HEK293 (cell line): Measurements from ENCODE around the gene SOX12.

ENCODE experiments used
- CTCF ChIA-PET: fragments of 350-600 bp; formaldehyde crosslinking; extraction: SDS; loops from one replicate; lab custom pipeline; 2021; ENCODE audit warnings: antibody characterized with exemption; lab: Yijun Ruan, JAX
- POLR2A ChIA-PET: fragments of 300-600 bp; formaldehyde crosslinking; extraction: SDS; loops from one replicate; lab custom pipeline; 2020; ENCODE audit warnings: antibody characterized with exemption, inconsistent platforms; lab: Yijun Ruan, JAX
- H3K27ac ChIP-seq: fragments of 200-500 bp; sonication (Bioruptor generic); 2 replicates; pipeline ENCODE4 v1.5.1; 2014; ENCODE audit warnings: low read depth, low read length, control low read depth, inconsistent platforms; ENCODE audit errors: extremely low read depth
- H3K36me3 ChIP-seq, 2 experiments: fragments of 200-500 bp in 1 of 2; sonication (Bioruptor generic) in 1 of 2; 1 replicate in 1 of 2; 2 replicates in 1 of 2; pipeline ENCODE4 v1.5.1; 2014 to 2017; ENCODE audit warnings: inconsistent platforms in 2 of 2, low read length in 2 of 2; ENCODE audit not compliant: control insufficient read depth in 2 of 2, insufficient read depth in 1 of 2
- H3K4me1 ChIP-seq: fragments of 200-500 bp; sonication (Bioruptor generic); 2 replicates; pipeline ENCODE4 v1.5.1; 2014; ENCODE audit warnings: mild to moderate bottlenecking, low read length, inconsistent platforms; ENCODE audit not compliant: control insufficient read depth, insufficient read depth
- H3K4me3 ChIP-seq: 2 replicates; pipeline ENCODE4 v1.5.1; 2011; ENCODE audit warnings: low read depth, mild to moderate bottlenecking, control low read depth, low read length, moderate library complexity
- H3K9me3 ChIP-seq: fragments of 200-500 bp; sonication (Bioruptor generic); 2 replicates; pipeline ENCODE4 v1.5.1; 2014; ENCODE audit warnings: low read depth, low read length, inconsistent platforms; ENCODE audit not compliant: control insufficient read depth, insufficient read depth
- EGR2 ChIP-seq: fragments of 450-650 bp; formaldehyde crosslinking; IDR thresholded peaks from 2 replicates; pipeline ENCODE4 v1.5.1; 2016; ENCODE audit warnings: low read depth, missing biosample characterization, missing genetic modification characterization
- FEZF1 ChIP-seq: fragments of 450-650 bp; formaldehyde crosslinking; IDR thresholded peaks from 2 replicates; pipeline ENCODE4 v1.5.1; 2016; ENCODE audit warnings: missing biosample characterization, missing genetic modification characterization
- HOXA7 ChIP-seq: sonication (generic); formaldehyde crosslinking; IDR thresholded peaks from 2 replicates; pipeline ENCODE4 v1.8.1; 2022; ENCODE audit warnings: missing genetic modification reagents, borderline replicate concordance
- OVOL3 ChIP-seq: fragments of 450-650 bp; formaldehyde crosslinking; IDR thresholded peaks from 2 replicates; pipeline ENCODE4 v1.5.1; 2016; ENCODE audit warnings: missing biosample characterization, missing genetic modification characterization
- SP2 ChIP-seq: fragments of 450-650 bp; formaldehyde crosslinking; IDR thresholded peaks from 2 replicates; pipeline ENCODE4 v1.5.1; 2016; ENCODE audit warnings: missing biosample characterization, missing genetic modification characterization
- SP3 ChIP-seq: fragments of 450-650 bp; formaldehyde crosslinking; IDR thresholded peaks from 2 replicates; pipeline ENCODE4 v1.5.1; 2016; ENCODE audit warnings: missing biosample characterization, missing genetic modification characterization
- SP7 ChIP-seq: fragments of 450-650 bp; formaldehyde crosslinking; IDR thresholded peaks from 2 replicates; pipeline ENCODE4 v1.5.1; 2016; ENCODE audit warnings: missing biosample characterization, missing genetic modification characterization
- TRIM28 ChIP-seq: IDR thresholded peaks from 2 replicates; pipeline ENCODE4 v1.6.1; 2011; ENCODE audit warnings: low read length, control low read depth, borderline replicate concordance
- ZBTB20 ChIP-seq: fragments of 450-650 bp; formaldehyde crosslinking; IDR thresholded peaks from 2 replicates; pipeline ENCODE4 v1.5.1; 2016; ENCODE audit warnings: missing biosample characterization, missing genetic modification characterization
- ZEB2 ChIP-seq: fragments of 450-650 bp; formaldehyde crosslinking; IDR thresholded peaks from 2 replicates; pipeline ENCODE4 v1.5.1; 2016; ENCODE audit warnings: missing biosample characterization, missing genetic modification characterization
- ZNF16 ChIP-seq: fragments of 450-650 bp; formaldehyde crosslinking; IDR thresholded peaks from 2 replicates; pipeline ENCODE4 v1.5.1; 2016; ENCODE audit warnings: low read depth, missing biosample characterization, missing genetic modification characterization
- ZNF341 ChIP-seq: fragments of 450-650 bp; formaldehyde crosslinking; IDR thresholded peaks from 2 replicates; pipeline ENCODE4; 2016; ENCODE audit warnings: low read depth, missing biosample characterization, missing genetic modification characterization
- ZNF350 ChIP-seq: fragments of 450-650 bp; formaldehyde crosslinking; IDR thresholded peaks from 2 replicates; pipeline ENCODE4 v1.5.0; 2017; ENCODE audit warnings: missing biosample characterization, mild to moderate bottlenecking, missing genetic modification characterization
- ZNF354C ChIP-seq: fragments of 450-650 bp; formaldehyde crosslinking; IDR thresholded peaks from 2 replicates; pipeline ENCODE4 v1.5.1; 2016; ENCODE audit warnings: missing biosample characterization, missing genetic modification characterization, low read depth, borderline replicate concordance
- ZNF404 ChIP-seq: fragments of 450-650 bp; formaldehyde crosslinking; IDR thresholded peaks from 2 replicates; pipeline ENCODE4 v1.5.1; 2017; ENCODE audit warnings: missing biosample characterization, missing genetic modification characterization
- ZNF426 ChIP-seq: fragments of 450-650 bp; formaldehyde crosslinking; IDR thresholded peaks from 2 replicates; pipeline ENCODE4 v1.5.1; 2017; ENCODE audit warnings: missing biosample characterization, missing genetic modification characterization, mild to moderate bottlenecking, inconsistent platforms, moderate library complexity
- ZNF48 ChIP-seq: fragments of 450-650 bp; formaldehyde crosslinking; IDR thresholded peaks from 2 replicates; pipeline ENCODE4 v1.5.1; 2016; ENCODE audit warnings: missing biosample characterization, missing genetic modification characterization
- ZNF514 ChIP-seq: fragments of 450-650 bp; formaldehyde crosslinking; IDR thresholded peaks from 2 replicates; pipeline ENCODE4 v1.5.1; 2016; ENCODE audit warnings: missing biosample characterization, missing genetic modification characterization
- ZNF560 ChIP-seq: fragments of 450-650 bp; formaldehyde crosslinking; IDR thresholded peaks from 2 replicates; pipeline ENCODE4 v1.5.1; 2017; ENCODE audit warnings: missing biosample characterization, missing genetic modification characterization, borderline replicate concordance
- ZNF571 ChIP-seq: fragments of 450-650 bp; formaldehyde crosslinking; IDR thresholded peaks from 2 replicates; pipeline ENCODE4 v1.5.0; 2017; ENCODE audit warnings: missing biosample characterization, missing genetic modification characterization
- ZNF701 ChIP-seq: fragments of 450-650 bp; formaldehyde crosslinking; IDR thresholded peaks from 2 replicates; pipeline ENCODE4 v1.5.1; 2016; ENCODE audit warnings: missing biosample characterization, missing genetic modification characterization
- ZNF776 ChIP-seq: fragments of 450-650 bp; formaldehyde crosslinking; IDR thresholded peaks from 2 replicates; pipeline ENCODE4 v1.5.0; 2017; ENCODE audit warnings: missing biosample characterization, missing genetic modification characterization, borderline replicate concordance
- ZSCAN23 ChIP-seq: fragments of 450-650 bp; formaldehyde crosslinking; IDR thresholded peaks from 2 replicates; pipeline ENCODE4 v1.5.1; 2016; ENCODE audit warnings: missing biosample characterization, missing genetic modification characterization
- TF ChIP-seq, protein P1 (sequence below): fragments of 450-650 bp; formaldehyde crosslinking; IDR thresholded peaks from 2 replicates; pipeline ENCODE4 v1.5.1; 2016; ENCODE audit warnings: missing biosample characterization, missing genetic modification characterization
- TF ChIP-seq, protein P2 (sequence below): fragments of 450-650 bp; formaldehyde crosslinking; IDR thresholded peaks from 2 replicates; pipeline ENCODE4 v1.5.1; 2016; ENCODE audit warnings: missing biosample characterization, missing genetic modification characterization
- TF ChIP-seq, protein P3 (sequence below): fragments of 450-650 bp; formaldehyde crosslinking; IDR thresholded peaks from 2 replicates; pipeline ENCODE4 v1.5.1; 2016; ENCODE audit warnings: missing biosample characterization, missing genetic modification characterization
- TF ChIP-seq, protein P4 (sequence below): fragments of 450-650 bp; formaldehyde crosslinking; IDR thresholded peaks from 2 replicates; pipeline ENCODE4 v1.5.0; 2017; ENCODE audit warnings: missing biosample characterization, missing genetic modification characterization, borderline replicate concordance

Gene SOX12

DNA sequence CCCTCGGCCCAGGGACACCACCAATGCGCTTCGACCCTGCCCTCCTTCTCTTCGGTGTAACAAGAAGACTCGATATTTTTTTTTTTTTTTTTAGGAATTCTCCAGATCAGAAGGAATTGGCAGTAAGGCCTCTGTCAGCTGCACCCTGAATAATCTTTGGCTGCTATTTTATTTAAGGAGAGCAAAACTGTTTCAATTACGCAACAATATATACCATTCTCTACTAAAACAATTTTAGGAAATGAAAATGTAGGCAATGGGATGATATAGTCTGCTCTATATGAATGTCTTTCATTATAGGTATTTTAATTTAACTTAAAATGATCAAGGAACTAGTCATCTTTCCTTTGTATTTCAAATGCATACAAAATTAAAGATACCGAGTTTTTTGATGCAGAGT lies 14.7 kb upstream of the SOX12 start:
- Histone ChIP-seq H3K9me3 (no peaks in the 10 kb centered on the region), H3K4me1 (peaks cover 6% of the 10 kb centered on the region), H3K27ac (no peak overlapping the region), H3K4me3 (no peak overlapping the region), H3K36me3 (no peaks in the 10 kb centered on the region)
- ChIA-PET CTCF (no interaction called here), POLR2A (no interaction called here)
- TF ChIP-seq EGR2 (tag by site-specific recombination), result no peak
- TF ChIP-seq, protein P1, sequence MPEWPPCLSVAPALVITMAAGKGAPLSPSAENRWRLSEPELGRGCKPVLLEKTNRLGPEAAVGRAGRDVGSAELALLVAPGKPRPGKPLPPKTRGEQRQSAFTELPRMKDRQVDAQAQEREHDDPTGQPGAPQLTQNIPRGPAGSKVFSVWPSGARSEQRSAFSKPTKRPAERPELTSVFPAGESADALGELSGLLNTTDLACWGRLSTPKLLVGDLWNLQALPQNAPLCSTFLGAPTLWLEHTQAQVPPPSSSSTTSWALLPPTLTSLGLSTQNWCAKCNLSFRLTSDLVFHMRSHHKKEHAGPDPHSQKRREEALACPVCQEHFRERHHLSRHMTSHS (tag by site-specific recombination), result no peak
- no peak for TF ChIP-seq ZNF341 (tag by site-specific recombination)
- TF ChIP-seq ZNF426 (tag by site-specific recombination), result no peak
- no peak for TF ChIP-seq ZNF16
- no peak for TF ChIP-seq ZNF776 (tag by site-specific recombination)
- no peak for TF ChIP-seq ZNF701 (tag by site-specific recombination)
- no peak for TF ChIP-seq ZNF350
- TF ChIP-seq SP7, result no peak
- TF ChIP-seq, protein P2, sequence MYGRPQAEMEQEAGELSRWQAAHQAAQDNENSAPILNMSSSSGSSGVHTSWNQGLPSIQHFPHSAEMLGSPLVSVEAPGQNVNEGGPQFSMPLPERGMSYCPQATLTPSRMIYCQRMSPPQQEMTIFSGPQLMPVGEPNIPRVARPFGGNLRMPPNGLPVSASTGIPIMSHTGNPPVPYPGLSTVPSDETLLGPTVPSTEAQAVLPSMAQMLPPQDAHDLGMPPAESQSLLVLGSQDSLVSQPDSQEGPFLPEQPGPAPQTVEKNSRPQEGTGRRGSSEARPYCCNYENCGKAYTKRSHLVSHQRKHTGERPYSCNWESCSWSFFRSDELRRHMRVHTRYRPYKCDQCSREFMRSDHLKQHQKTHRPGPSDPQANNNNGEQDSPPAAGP (tag by site-specific recombination), result no peak
- no peak for TF ChIP-seq ZEB2 (tag by site-specific recombination)
- TF ChIP-seq ZBTB20 (tag by site-specific recombination), result no peak

DNA sequence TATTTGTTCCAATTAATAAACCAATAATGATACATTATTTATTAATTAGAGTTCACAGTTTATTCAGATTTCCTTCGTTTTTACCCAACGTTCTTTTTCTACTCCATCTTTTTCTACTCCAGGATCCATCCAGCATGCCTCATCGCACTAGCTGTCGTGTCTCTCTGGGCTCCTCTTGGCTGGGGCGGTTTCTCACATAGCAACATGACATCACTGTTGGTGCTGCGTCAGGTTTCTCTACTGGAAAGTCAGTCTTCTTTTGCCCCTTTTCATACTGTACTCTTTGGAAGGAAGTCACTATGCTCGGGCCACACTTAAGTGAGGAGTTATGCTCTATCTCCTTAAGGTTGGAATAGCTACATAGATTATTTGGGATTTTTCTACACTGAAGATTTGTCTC lies 13.7 kb upstream of the SOX12 start:
- H3K27ac ChIP-seq, result no peak overlapping the region
- ChIA-PET POLR2A (interaction anchor here (1.0 kb wide), 1 partner anchor 13 kb away, joined by 8 read pairs; the partner anchor contains the start of gene SOX12), CTCF (interaction anchor here (0.6 to 1.7 kb wide), 6 partner anchors 13 to 310 kb away, joined by 3 to 8 read pairs (median 4); no protein-coding TSS in a partner anchor)
- H3K36me3 ChIP-seq, result no peaks in the 10 kb centered on the region
- no peaks in the 10 kb centered on the region for H3K9me3 ChIP-seq
- H3K4me3 ChIP-seq, result no peak overlapping the region
- peaks cover 6% of the 10 kb centered on the region for H3K4me1 ChIP-seq
- TF ChIP-seq FEZF1 (tag by site-specific recombination) (no peak), OVOL3 (no peak)
- TF ChIP-seq, protein P3, sequence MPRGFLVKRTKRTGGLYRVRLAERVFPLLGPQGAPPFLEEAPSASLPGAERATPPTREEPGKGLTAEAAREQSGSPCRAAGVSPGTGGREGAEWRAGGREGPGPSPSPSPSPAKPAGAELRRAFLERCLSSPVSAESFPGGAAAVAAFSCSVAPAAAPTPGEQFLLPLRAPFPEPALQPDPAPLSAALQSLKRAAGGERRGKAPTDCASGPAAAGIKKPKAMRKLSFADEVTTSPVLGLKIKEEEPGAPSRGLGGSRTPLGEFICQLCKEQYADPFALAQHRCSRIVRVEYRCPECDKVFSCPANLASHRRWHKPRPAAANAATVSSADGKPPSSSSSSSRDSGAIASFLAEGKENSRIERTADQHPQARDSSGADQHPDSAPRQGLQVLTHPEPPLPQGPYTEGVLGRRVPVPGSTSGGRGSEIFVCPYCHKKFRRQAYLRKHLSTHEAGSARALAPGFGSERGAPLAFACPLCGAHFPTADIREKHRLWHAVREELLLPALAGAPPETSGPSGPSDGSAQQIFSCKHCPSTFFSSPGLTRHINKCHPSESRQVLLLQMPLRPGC (tag by site-specific recombination), result no peak
- TF ChIP-seq, protein P1 (tag by site-specific recombination), result no peak

DNA sequence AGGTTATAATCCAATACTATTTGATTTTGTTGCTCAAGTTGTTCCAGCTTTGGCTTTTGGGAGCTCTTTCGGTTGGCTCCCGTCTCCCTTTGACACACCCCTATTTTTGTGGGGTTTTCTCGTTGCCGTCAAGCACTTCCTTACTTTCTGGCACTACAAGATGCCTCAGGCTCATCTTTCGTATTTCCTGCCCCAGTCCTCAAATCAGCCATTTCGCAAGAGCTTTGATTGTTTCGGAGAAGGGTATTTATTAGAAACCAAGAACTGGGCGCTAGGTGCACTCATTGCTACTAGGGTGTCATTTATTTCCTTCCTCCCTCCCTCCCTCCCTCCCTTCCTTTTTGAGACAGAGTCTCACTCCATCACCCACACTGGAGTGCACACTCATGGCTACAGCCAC lies 13.3 kb upstream of the SOX12 start:
- Histone ChIP-seq H3K36me3 (no peaks in the 10 kb centered on the region), H3K27ac (no peak overlapping the region), H3K9me3 (no peaks in the 10 kb centered on the region), H3K4me3 (no peak overlapping the region), H3K4me1 (peaks cover 6% of the 10 kb centered on the region)
- ChIA-PET CTCF (interaction anchor here (0.6 to 1.7 kb wide), 6 partner anchors 12 to 309 kb away, joined by 3 to 8 read pairs (median 4); no protein-coding TSS in a partner anchor), POLR2A (interaction anchor here (0.6 to 1.0 kb wide), 2 partner anchors 12 to 193 kb away, joined by 3 to 8 read pairs; partner anchors contain the start of gene SOX12)
- TF ChIP-seq SP3 (tag by site-specific recombination), result no peak
- no peak for TF ChIP-seq SP2
- TF ChIP-seq ZNF354C (tag by site-specific recombination), result no peak
- TF ChIP-seq ZNF16, result no peak
- TF ChIP-seq, protein P4, sequence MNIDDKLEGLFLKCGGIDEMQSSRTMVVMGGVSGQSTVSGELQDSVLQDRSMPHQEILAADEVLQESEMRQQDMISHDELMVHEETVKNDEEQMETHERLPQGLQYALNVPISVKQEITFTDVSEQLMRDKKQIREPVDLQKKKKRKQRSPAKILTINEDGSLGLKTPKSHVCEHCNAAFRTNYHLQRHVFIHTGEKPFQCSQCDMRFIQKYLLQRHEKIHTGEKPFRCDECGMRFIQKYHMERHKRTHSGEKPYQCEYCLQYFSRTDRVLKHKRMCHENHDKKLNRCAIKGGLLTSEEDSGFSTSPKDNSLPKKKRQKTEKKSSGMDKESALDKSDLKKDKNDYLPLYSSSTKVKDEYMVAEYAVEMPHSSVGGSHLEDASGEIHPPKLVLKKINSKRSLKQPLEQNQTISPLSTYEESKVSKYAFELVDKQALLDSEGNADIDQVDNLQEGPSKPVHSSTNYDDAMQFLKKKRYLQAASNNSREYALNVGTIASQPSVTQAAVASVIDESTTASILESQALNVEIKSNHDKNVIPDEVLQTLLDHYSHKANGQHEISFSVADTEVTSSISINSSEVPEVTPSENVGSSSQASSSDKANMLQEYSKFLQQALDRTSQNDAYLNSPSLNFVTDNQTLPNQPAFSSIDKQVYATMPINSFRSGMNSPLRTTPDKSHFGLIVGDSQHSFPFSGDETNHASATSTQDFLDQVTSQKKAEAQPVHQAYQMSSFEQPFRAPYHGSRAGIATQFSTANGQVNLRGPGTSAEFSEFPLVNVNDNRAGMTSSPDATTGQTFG (tag by site-specific recombination), result no peak
- TF ChIP-seq ZNF48 (tag by site-specific recombination), result no peak
- no peak for TF ChIP-seq ZNF560 (tag by site-specific recombination)
- no peak for TF ChIP-seq ZNF426 (tag by site-specific recombination)
- no peak for TF ChIP-seq ZNF404
- no peak for TF ChIP-seq ZSCAN23 (tag by site-specific recombination)
- no peak for TF ChIP-seq TRIM28
- no peak for TF ChIP-seq ZNF514 (tag by site-specific recombination)
- TF ChIP-seq ZNF571 (tag by site-specific recombination), result no peak
- TF ChIP-seq HOXA7 (CRISPR knock-in tag), result no peak
